Effector memory CD8-positive, alpha-beta T cell (primary cell): ENCODE measurements around the gene CEP104.

ENCODE experiments used
- ATAC-seq: fragments of 150-1000 bp; cut with Tn5 transposase; replicated peaks from 2 replicates; pipeline ENCODE4 v1.10.0; 2021; ENCODE audit warnings: mild to moderate bottlenecking, moderate library complexity
- DNase-seq, 3 experiments: peaks; one replicate each; pipeline ENCODE4 v3.0.0; 2021
- H3K27ac Mint-ChIP-seq, 2 donors: one replicate each; pipeline ENCODE4 v1.8.0; 2022; ENCODE audit warnings: mild to moderate bottlenecking in 2 of 2, mixed read lengths in 2 of 2, moderate library complexity in 2 of 2
- H3K27me3 Mint-ChIP-seq, 2 donors: one replicate each; pipeline ENCODE4 v1.8.0; 2022; ENCODE audit warnings: mixed read lengths in 2 of 2
- H3K36me3 Mint-ChIP-seq: one replicate; pipeline ENCODE4 v1.8.0; 2022; ENCODE audit warnings: mild to moderate bottlenecking, moderate library complexity, mixed read lengths; ENCODE audit not compliant: insufficient read depth
- H3K4me1 Mint-ChIP-seq, 2 donors: one replicate each; pipeline ENCODE4 v1.8.0; 2022; ENCODE audit warnings: low read depth in 2 of 2, mixed read lengths in 2 of 2
- H3K4me3 Mint-ChIP-seq, 2 donors: one replicate each; pipeline ENCODE4 v1.8.0; 2022; ENCODE audit warnings: mild to moderate bottlenecking in 2 of 2, mixed read lengths in 2 of 2, moderate library complexity in 2 of 2
- H3K9me3 Mint-ChIP-seq, 2 donors: one replicate each; pipeline ENCODE4 v1.8.0; 2022; ENCODE audit warnings: mixed read lengths in 2 of 2

CEP104 gene

GRCh38 chr1:3871451-3871805, 14.4 kb upstream of the CEP104 start:
- no peaks in the 10 kb centered on the region for H3K9me3 Mint-ChIP-seq
- no peaks in the 10 kb centered on the region for H3K27me3 Mint-ChIP-seq
- peaks cover 36% of the 10 kb centered on the region for H3K36me3 Mint-ChIP-seq
- peaks cover 0 to 3% of the 10 kb centered on the region in 2 donors for H3K4me1 Mint-ChIP-seq
- ATAC-seq (no peak), DNase-seq (no peak)
- peak overlapping the region in 1 of 2 donors; percentile 65 for H3K27ac Mint-ChIP-seq
- no peak overlapping the region for H3K4me3 Mint-ChIP-seq

- peaks cover 35% of the 10 kb centered on the region for H3K36me3 Mint-ChIP-seq
- no peak for ATAC-seq
Observed at GRCh38 chr1:3869751-3870301, 12.8 kb upstream of the CEP104 start.

GRCh38 chr1:3868464-3869006, 11.5 kb upstream of the CEP104 start:
- DNase-seq (no peak), ATAC-seq (no peak)
- Mint-ChIP-seq H3K4me1 (peaks cover 3 to 6% of the 10 kb centered on the region in 2 donors), H3K36me3 (peaks cover 34% of the 10 kb centered on the region), H3K27me3 (no peaks in the 10 kb centered on the region), H3K9me3 (no peaks in the 10 kb centered on the region), H3K27ac (peak overlapping the region; percentile 78 to 87), H3K4me3 (no peak overlapping the region)

More at GRCh38 chr1:3869751-3870301, 12.8 kb upstream of the CEP104 start:
- no peaks in the 10 kb centered on the region for H3K27me3 Mint-ChIP-seq
- H3K4me1 Mint-ChIP-seq = peaks cover 3 to 5% of the 10 kb centered on the region in 2 donors
- no peak for DNase-seq
- no peaks in the 10 kb centered on the region for H3K9me3 Mint-ChIP-seq
- no peak overlapping the region for H3K27ac Mint-ChIP-seq
- no peak overlapping the region for H3K4me3 Mint-ChIP-seq

GRCh38 chr1:3865606-3866160, 8.7 kb upstream of the CEP104 start:
- ATAC-seq = no peak
- Mint-ChIP-seq H3K27me3 (no peaks in the 10 kb centered on the region), H3K9me3 (no peaks in the 10 kb centered on the region), H3K4me3 (no peak overlapping the region), H3K4me1 (peaks cover 5 to 6% of the 10 kb centered on the region in 2 donors), H3K27ac (no peak overlapping the region), H3K36me3 (peaks cover 22% of the 10 kb centered on the region)
- DNase-seq = no peak

DNA sequence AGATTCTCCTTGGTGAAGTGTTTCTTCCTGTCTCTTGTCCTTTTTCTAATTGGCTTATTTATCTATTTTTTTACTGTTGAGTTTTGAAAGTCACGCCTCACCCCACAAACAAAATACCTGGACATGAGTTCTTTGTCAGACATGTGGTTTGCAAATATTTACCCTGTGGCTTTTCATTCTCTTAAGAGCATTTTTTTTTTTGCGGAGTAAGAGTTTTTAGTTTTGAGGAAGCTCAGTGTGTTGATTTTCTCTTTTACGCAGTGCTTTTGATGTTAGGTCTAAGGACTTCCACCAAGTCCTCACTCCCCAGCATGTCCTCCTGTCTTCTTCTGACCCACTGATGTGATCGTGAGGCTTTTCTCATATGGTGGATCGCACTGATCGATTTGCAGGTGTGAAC, 7.9 kb upstream of the CEP104 start:
- no peak overlapping the region for H3K4me3 Mint-ChIP-seq
- H3K27ac Mint-ChIP-seq = no peak overlapping the region
- H3K27me3 Mint-ChIP-seq = no peaks in the 10 kb centered on the region
- peaks cover 17% of the 10 kb centered on the region for H3K36me3 Mint-ChIP-seq
- DNase-seq (no peak), ATAC-seq (no peak)
- no peaks in the 10 kb centered on the region for H3K9me3 Mint-ChIP-seq
- peaks cover 5 to 6% of the 10 kb centered on the region in 2 donors for H3K4me1 Mint-ChIP-seq

- no peak for DNase-seq
- peaks cover 19% of the 10 kb centered on the region for H3K36me3 Mint-ChIP-seq
- no peaks in the 10 kb centered on the region for H3K27me3 Mint-ChIP-seq
- no peak overlapping the region for H3K4me3 Mint-ChIP-seq
- no peaks in the 10 kb centered on the region for H3K9me3 Mint-ChIP-seq
- no peak for ATAC-seq
- H3K27ac Mint-ChIP-seq = no peak overlapping the region
- peaks cover 6 to 10% of the 10 kb centered on the region in 2 donors for H3K4me1 Mint-ChIP-seq
Observed at GRCh38 chr1:3863231-3863935, 6.4 kb upstream of the CEP104 start.

GRCh38 chr1:3858231-3858981, 1.4 kb upstream of the CEP104 start:
- no peak for ATAC-seq

GRCh38 chr1:3857791-3858129, 749 bp upstream of the CEP104 start:
- Mint-ChIP-seq H3K4me3 (peak overlapping the region; percentile 99), H3K9me3 (no peaks in the 10 kb centered on the region), H3K4me1 (peaks cover 19 to 22% of the 10 kb centered on the region in 2 donors), H3K27ac (peak overlapping the region; percentile 96), H3K36me3 (peaks cover 22% of the 10 kb centered on the region), H3K27me3 (no peaks in the 10 kb centered on the region)
- no peak for DNase-seq
- no peak for ATAC-seq

More at GRCh38 chr1:3858231-3858981, 1.4 kb upstream of the CEP104 start:
- no peak for DNase-seq
- no peak overlapping the region for H3K27ac Mint-ChIP-seq
- no peaks in the 10 kb centered on the region for H3K27me3 Mint-ChIP-seq
- H3K9me3 Mint-ChIP-seq = no peaks in the 10 kb centered on the region
- peaks cover 20% of the 10 kb centered on the region for H3K36me3 Mint-ChIP-seq
- H3K4me1 Mint-ChIP-seq = peaks cover 17 to 22% of the 10 kb centered on the region in 2 donors
- H3K4me3 Mint-ChIP-seq = peak overlapping the region; percentile 99

- Mint-ChIP-seq H3K4me3 (no peak overlapping the region), H3K36me3 (peaks cover 49% of the 10 kb centered on the region), H3K27ac (no peak overlapping the region), H3K27me3 (no peaks in the 10 kb centered on the region), H3K4me1 (peaks cover 12 to 19% of the 10 kb centered on the region in 2 donors), H3K9me3 (no peaks in the 10 kb centered on the region)
- ATAC-seq = no peak
- no peak for DNase-seq
Observed at GRCh38 chr1:3852711-3853485, 4.1 kb downstream of the CEP104 start.

DNA sequence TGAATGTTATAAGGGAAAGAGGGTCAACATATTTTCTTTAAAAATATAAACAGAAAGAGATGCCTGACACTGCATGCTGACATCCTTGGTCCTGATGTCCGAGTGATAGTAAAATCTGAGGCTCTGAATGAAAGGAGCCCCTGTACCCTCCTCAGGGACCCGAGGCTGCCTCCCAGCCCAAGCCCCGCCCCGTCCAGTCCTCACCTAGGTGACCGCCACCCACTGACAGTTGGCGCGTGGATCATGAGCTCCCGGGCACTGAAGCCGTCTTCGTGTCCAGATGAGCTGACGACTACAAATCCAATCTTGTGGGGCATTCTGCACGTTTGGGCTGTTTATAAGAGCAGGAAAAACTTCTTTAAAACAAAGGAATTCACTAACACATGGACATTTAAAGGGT, 4.9 kb downstream of the CEP104 start:
- no peak for ATAC-seq
- H3K27ac Mint-ChIP-seq = no peak overlapping the region

DNA sequence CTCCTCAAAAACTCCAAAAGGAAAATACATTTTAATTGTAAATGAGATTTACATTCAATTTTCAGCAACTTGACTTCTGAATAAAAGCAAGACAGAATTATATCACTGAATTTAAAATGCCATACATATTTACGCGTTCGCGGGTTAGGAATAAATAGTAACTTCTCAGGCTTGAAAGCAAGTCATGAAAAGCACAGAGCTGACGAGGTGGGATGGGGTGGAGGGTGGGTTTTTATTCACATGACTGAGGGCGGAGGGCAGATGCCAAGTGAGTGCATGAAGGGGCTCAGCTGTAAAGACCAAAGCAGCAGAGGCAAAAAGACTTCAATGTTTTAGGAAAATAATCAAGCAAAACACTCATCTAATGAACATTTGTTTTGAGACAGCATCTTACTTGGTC, 5.7 kb downstream of the CEP104 start:
- Mint-ChIP-seq H3K27ac (no peak overlapping the region), H3K4me3 (no peak overlapping the region), H3K36me3 (peaks cover 55% of the 10 kb centered on the region), H3K9me3 (no peaks in the 10 kb centered on the region), H3K27me3 (no peaks in the 10 kb centered on the region), H3K4me1 (peaks cover 7 to 12% of the 10 kb centered on the region in 2 donors)
- no peak for DNase-seq
- ATAC-seq = no peak

More for the DNA sequence above, 4.9 kb downstream of the CEP104 start:
- H3K9me3 Mint-ChIP-seq = no peaks in the 10 kb centered on the region
- no peaks in the 10 kb centered on the region for H3K27me3 Mint-ChIP-seq
- peaks cover 51% of the 10 kb centered on the region for H3K36me3 Mint-ChIP-seq
- peaks cover 7 to 15% of the 10 kb centered on the region in 2 donors for H3K4me1 Mint-ChIP-seq
- H3K4me3 Mint-ChIP-seq = no peak overlapping the region
- DNase-seq = no peak

- DNase-seq = no peak
- peaks cover 50% of the 10 kb centered on the region for H3K36me3 Mint-ChIP-seq
- H3K4me3 Mint-ChIP-seq = no peak overlapping the region
- no peaks in the 10 kb centered on the region for H3K9me3 Mint-ChIP-seq
- ATAC-seq = no peak
- no peak overlapping the region for H3K27ac Mint-ChIP-seq
- H3K4me1 Mint-ChIP-seq = peaks cover 7 to 10% of the 10 kb centered on the region in 2 donors
- no peaks in the 10 kb centered on the region for H3K27me3 Mint-ChIP-seq
Observed at GRCh38 chr1:3850857-3851256, 6.2 kb downstream of the CEP104 start.

- Mint-ChIP-seq H3K27me3 (no peaks in the 10 kb centered on the region), H3K9me3 (no peaks in the 10 kb centered on the region), H3K4me1 (no peaks in the 10 kb centered on the region), H3K36me3 (peaks cover 64% of the 10 kb centered on the region), H3K4me3 (no peak overlapping the region), H3K27ac (no peak overlapping the region)
- no peak for ATAC-seq
- DNase-seq = no peak
Observed at GRCh38 chr1:3847081-3847480, 9.9 kb downstream of the CEP104 start.
